B cell (primary cell): ENCODE results near the gene HERC5. TPM values are rescaled to one million over a fixed set of nuclear protein-coding genes. Genes with fewer than 3 reads are reported as not detected.
"Not testable (repeated sequence)": the region's sequence is repeated elsewhere in the genome, so short reads cannot be mapped to it uniquely, and the experiment has no call there.

Experiments
- ATAC-seq: fragments of 200-7000 bp; cut with Tn5 transposase; one replicate; pipeline ENCODE4 v1.10.0; 2021; ENCODE audit warnings: low read depth, mild to moderate bottlenecking, moderate number of reproducible peaks, moderate library complexity
- CTCF ChIA-PET: fragments of 350-600 bp; sonication (Branson Sonifier 250); formaldehyde crosslinking; loops from one replicate; lab custom pipeline; 2021; ENCODE audit warnings: antibody characterized with exemption, inconsistent platforms; lab: Charles Lee
- POLR2A ChIA-PET: fragments of 350-600 bp; sonication (Branson Sonifier 250); formaldehyde crosslinking; loops from one replicate; lab custom pipeline; 2021; ENCODE audit warnings: antibody characterized with exemption; lab: Charles Lee
- DNase-seq: peaks from one replicate; pipeline ENCODE4 v3.0.0; 2013
- H2AFZ ChIP-seq: 2 replicates; pipeline ENCODE4 v1.6.1; 2012; ENCODE audit warnings: mild to moderate bottlenecking, low read depth, low read length; ENCODE audit not compliant: insufficient read depth, poor library complexity, severe bottlenecking
- H3K27ac ChIP-seq, 2 donors: 1 replicate in 1 of 2; 2 replicates in 1 of 2; pipeline ENCODE4 v1.5.1; 2012 to 2013; ENCODE audit warnings: low read length in 2 of 2, mild to moderate bottlenecking in 2 of 2, moderate library complexity in 1 of 2
- H3K27me3 ChIP-seq, 4 experiments: fragments of 200-600 bp in 1 of 4; sonication (generic) in 1 of 4; replicated peaks in 1 of 4; 1 replicate in 2 of 4; 2 replicates in 2 of 4; pipeline versions ENCODE4 v1.6.1 to v1.7.0; 2013 to 2016; ENCODE audit warnings: low read length in 3 of 4, mild to moderate bottlenecking in 2 of 4, mixed read lengths in 1 of 4, moderate library complexity in 1 of 4; ENCODE audit not compliant: insufficient read depth in 4 of 4, control insufficient read depth in 3 of 4; ENCODE audit errors: control extremely low read depth in 1 of 4
- H3K36me3 ChIP-seq, 2 experiments: replicated peaks in 1 of 2; 1 replicate in 1 of 2; 2 replicates in 1 of 2; pipeline versions ENCODE4 v1.6.1 to v1.7.1; 2013; ENCODE audit warnings: low read length in 1 of 2; ENCODE audit not compliant: insufficient read depth in 2 of 2, control insufficient read depth in 1 of 2; ENCODE audit errors: control extremely low read depth in 1 of 2, extremely low read depth in 1 of 2
- H3K4me1 ChIP-seq, 2 donors: fragments of 200-600 bp in 1 of 2; sonication (generic) in 1 of 2; 1 replicate in 1 of 2; 2 replicates in 1 of 2; pipeline versions ENCODE4 v1.5.1 to v1.6.1; 2013 to 2017; ENCODE audit warnings: low read length in 2 of 2; ENCODE audit not compliant: control insufficient read depth in 2 of 2, insufficient read depth in 2 of 2
- H3K4me2 ChIP-seq: replicated peaks from 2 replicates; pipeline ENCODE3; 2012; ENCODE audit warnings: mild to moderate bottlenecking, low read depth, low read length; ENCODE audit not compliant: poor library complexity, severe bottlenecking
- H3K4me3 ChIP-seq, 5 experiments: fragments of 200-600 bp in 1 of 5; sonication (generic) in 1 of 5; 1 replicate in 3 of 5; 2 replicates in 2 of 5; pipeline versions ENCODE4 v1.5.1 to v1.7.0; 2011 to 2016; ENCODE audit warnings: low read length in 4 of 5, mild to moderate bottlenecking in 4 of 5, low read depth in 2 of 5, control low read depth in 1 of 5, moderate library complexity in 1 of 5; ENCODE audit not compliant: insufficient read depth in 1 of 5; ENCODE audit errors: control extremely low read depth in 1 of 5, extremely low read depth in 1 of 5
- H3K79me2 ChIP-seq: fragments of 200-600 bp; sonication (generic); one replicate; pipeline ENCODE4 v1.6.0; 2016; ENCODE audit warnings: low read length; ENCODE audit not compliant: control insufficient read depth, insufficient read depth
- H3K9ac ChIP-seq: fragments of 200-600 bp; sonication (generic); 2 replicates; pipeline ENCODE4 v1.6.1; 2017; ENCODE audit warnings: mild to moderate bottlenecking, low read length, moderate library complexity
- H3K9me3 ChIP-seq, 3 donors: one replicate each; pipeline versions ENCODE4 v1.6.1 to v1.7.1; 2013; ENCODE audit warnings: low read length in 2 of 3; ENCODE audit not compliant: control insufficient read depth in 2 of 3, insufficient read depth in 1 of 3; ENCODE audit errors: control extremely low read depth in 1 of 3
- H4K20me1 ChIP-seq: 2 replicates; pipeline ENCODE4 v1.6.0; 2012; ENCODE audit warnings: mild to moderate bottlenecking, low read length; ENCODE audit not compliant: insufficient read depth, control insufficient read depth, poor library complexity, severe bottlenecking
- H3K27ac Mint-ChIP-seq: one replicate; pipeline ENCODE4 v1.8.0; 2021; ENCODE audit warnings: mixed read lengths
- H3K27me3 Mint-ChIP-seq: one replicate; pipeline ENCODE4 v1.8.0; 2021; ENCODE audit warnings: mixed read lengths
- H3K4me1 Mint-ChIP-seq: one replicate; pipeline ENCODE4 v1.8.0; 2021; ENCODE audit warnings: mixed read lengths
- H3K4me3 Mint-ChIP-seq: one replicate; pipeline ENCODE4 v1.8.0; 2021; ENCODE audit warnings: mixed read lengths
- H3K9me3 Mint-ChIP-seq: one replicate; pipeline ENCODE4 v1.8.0; 2022; ENCODE audit warnings: mixed read lengths; ENCODE audit not compliant: insufficient read depth
- CTCF ChIP-seq: fragments of 200-600 bp; IDR thresholded peaks from one replicate; pipeline ENCODE4 v1.8.0; 2022; ENCODE audit warnings: antibody characterized with exemption, mild to moderate bottlenecking
- EZH2 ChIP-seq: IDR thresholded peaks from 2 replicates; pipeline ENCODE4 v1.6.1; 2012; ENCODE audit warnings: borderline replicate concordance, low read depth, mild to moderate bottlenecking, moderate library complexity, low read length; ENCODE audit not compliant: insufficient read depth, poor library complexity, severe bottlenecking
- WGBS: methylation state at CpG from one replicate; pipeline ENCODE4 v1.1.5; 2013; ENCODE audit warnings: missing lambda C conversion rate; ENCODE audit not compliant: insufficient coverage; 5-methylcytosine and 5-hydroxymethylcytosine counted together
- intact Hi-C: fragments of 100-400 bp; cut with micrococcal nuclease; formaldehyde crosslinking; loops from one replicate; pipeline ENCODE4 v1.10.0; 2022
- polyA plus RNA-seq: library from polyadenylated mRNA; depleted of rRNA; stranded (reverse); fragments of >200 nt; gene quantifications from 2 replicates; pipeline ENCODE4 v1.2.3, GENCODE V29; 2012
- total RNA-seq, 2 donors: library from RNA; stranded (reverse); fragments of 120-200 nt in 1 of 2; gene quantifications; 1 replicate in 1 of 2; 2 replicates in 1 of 2; pipeline versions ENCODE4 v1.2.3 to v1.2.4, GENCODE V29; 2013 to 2022

HERC5 gene
- total and polyA plus RNA-seq, 2 donors (not counting 1 experiment from before 2014, with no cell fraction given) = 1.9 to 10.6 TPM

GRCh38 chr4:88537709-88538108 lies 80.8 kb downstream of the HERC5 start:
- Histone ChIP-seq H3K4me3 (no peak overlapping the region), H3K4me2 (no peak overlapping the region), H3K9ac (no peak overlapping the region), H3K27ac (no peak overlapping the region), H2AFZ (no peak overlapping the region), H3K36me3 (no peaks in the 10 kb centered on the region), H3K27me3 (no peaks in the 10 kb centered on the region), H3K4me1 (peaks cover 0 to 4% of the 10 kb centered on the region in 2 donors), H4K20me1 (no peaks in the 10 kb centered on the region), H3K79me2 (no peaks in the 10 kb centered on the region), H3K9me3 (no peaks in the 10 kb centered on the region)
- Mint-ChIP-seq H3K4me3 (no peak overlapping the region), H3K9me3 (no peaks in the 10 kb centered on the region), H3K27ac (no peak overlapping the region), H3K27me3 (peaks cover 12% of the 10 kb centered on the region), H3K4me1 (peaks cover 4% of the 10 kb centered on the region)
- intact Hi-C loops = no loop called here
- DNase-seq = no peak
- CTCF ChIA-PET = interaction anchor here (0.7 to 2.0 kb wide), 4 partner anchors 8 to 486 kb away, joined by 3 to 8 read pairs (median 6); no protein-coding TSS in a partner anchor
- no peak for TF ChIP-seq EZH2
- TF ChIP-seq CTCF = no peak
- POLR2A ChIA-PET = no interaction called here
- WGBS = no CpG with 5 or more reads among the region's 1 CpG
- ATAC-seq = no peak

GRCh38 chr4:88539322-88540068 lies 82.6 kb downstream of the HERC5 start:
- POLR2A ChIA-PET, H3K4me1 Mint-ChIP-seq, H3K4me2 ChIP-seq, H4K20me1 ChIP-seq, H3K27ac Mint-ChIP-seq, H3K9me3 Mint-ChIP-seq, H3K9ac ChIP-seq, H3K4me3 Mint-ChIP-seq, H3K36me3 ChIP-seq, H3K27me3 ChIP-seq, ATAC-seq, H3K27ac ChIP-seq, H3K79me2 ChIP-seq, H3K4me3 ChIP-seq, H3K9me3 ChIP-seq, H3K4me1 ChIP-seq: not testable (repeated sequence)
- TF ChIP-seq CTCF = peak; percentile 78
- peak overlapping the region; percentile 38 for H2AFZ ChIP-seq
- intact Hi-C loops = loop anchor here (1.0 kb wide), 1 partner anchor 485 kb away; no protein-coding TSS in a partner anchor
- peaks cover 12% of the 10 kb centered on the region for H3K27me3 Mint-ChIP-seq
- DNase-seq = peak; percentile 62
- CTCF ChIA-PET = interaction anchor here (0.6 to 3.1 kb wide), 36 partner anchors 9 to 574 kb away, joined by 3 to 89 read pairs (median 4); partner anchors contain the start of genes HERC3, NAP1L5 and PYURF
- 6% methylated on average over 7 of the region's 9 CpGs for WGBS
